Ovary (tissue), 9 donors: ENCODE results near the gene REV3L. TPM values are rescaled to one million over a fixed set of nuclear protein-coding genes. Genes with fewer than 3 reads are reported as not detected.

Experiments
- DNase-seq, 5 donors: peaks; one replicate each; pipeline ENCODE4 v3.0.0-alpha.2; 2019 to 2020
- H3K27ac ChIP-seq, 2 donors: fragments of 200-600 bp; one replicate each; pipeline versions ENCODE4 v1.5.1 to v1.8.0; 2019 to 2022
- H3K27me3 ChIP-seq: fragments of 200-600 bp; one replicate; pipeline ENCODE4 v1.8.0; 2022
- H3K36me3 ChIP-seq: fragments of 200-600 bp; sonication (generic); one replicate; pipeline ENCODE4 v1.5.1; 2019
- H3K4me1 ChIP-seq: one replicate; pipeline ENCODE4 v1.8.1; 2013; ENCODE audit warnings: mild to moderate bottlenecking, moderate library complexity; ENCODE audit not compliant: insufficient read depth
- H3K4me3 ChIP-seq: fragments of 200-600 bp; sonication (generic); one replicate; pipeline ENCODE4 v1.5.1; 2017
- H3K9me3 ChIP-seq, 2 donors: fragments of 200-600 bp in 1 of 2; sonication (generic) in 1 of 2; one replicate each; pipeline versions ENCODE4 v1.5.1 to v1.8.1; 2013 to 2019; ENCODE audit warnings: mild to moderate bottlenecking in 1 of 2, moderate library complexity in 1 of 2
- EP300 ChIP-seq: sonication (generic); formaldehyde crosslinking; IDR thresholded peaks from one replicate; pipeline ENCODE4 v1.6.1; 2017; ENCODE audit warnings: antibody characterized with exemption
- POLR2A ChIP-seq: fragments of 450-650 bp; IDR thresholded peaks from one replicate; pipeline ENCODE4 v1.6.1; 2017; ENCODE audit warnings: antibody characterized with exemption, mild to moderate bottlenecking, moderate library complexity
- WGBS, 3 donors: extraction: QIAGEN DNeasy Blood & Tissue Kit in 1 of 3; methylation state at CpG; one replicate each; pipeline versions ENCODE4 v1.1.5 to v1.1.7; 2013 to 2017; 5-methylcytosine and 5-hydroxymethylcytosine counted together
- intact Hi-C, 4 donors: fragments of 100-400 bp; cut with DNase I; formaldehyde crosslinking; loops; one replicate each; pipeline versions ENCODE4 v1.11.0 to v1.15.1; 2022 to 2023
- polyA plus RNA-seq, 2 donors: library from polyadenylated mRNA; stranded (reverse); fragments of 200-250 nt in 1 of 2; fragments of 350-450 nt in 1 of 2; fragmentation: Illumina TruSeq in 1 of 2; extraction: RNeasy Lipid Tissue Mini Kit (QIAGEN cat#74804) in 1 of 2; gene quantifications; one replicate each; pipeline ENCODE4 v1.2.3, GENCODE V29; 2013 to 2014
- total RNA-seq, 7 donors: library from RNA; depleted of rRNA in 2 of 7; stranded (reverse); fragments of >200 nt in 2 of 7; fragmentation: NEBNext Ultra II Directional in 3 of 7; extraction: Animal tissue kit (Norgen Biotek cat#: 25700) in 3 of 7; gene quantifications; one replicate each; pipeline versions ENCODE4 v1.1.0 to v1.2.4, GENCODE V29; 2016 to 2023
- TF ChIP-seq, protein P1 (sequence below), 3 donors: fragments of 450-650 bp in 2 of 3; fragments of 200-600 bp in 1 of 3; IDR thresholded peaks; one replicate each; pipeline versions ENCODE4 v1.5.1 to v1.8.0; 2016 to 2022; ENCODE audit warnings: antibody characterized with exemption in 3 of 3, mild to moderate bottlenecking in 1 of 3
- donor health status: DM: no; HTN: no; CAD: no; lungs with moderate emphysema.
- donor health status: DM: no; HTN: no; CAD: no.
- donor health status: Bipolar disorder and iron deficiency.
- donor health status: DM: yes; HTN: yes; CAD: no.
- donor health status: DM: no; HTN: no; CAD: no.
- donor health status: DM: yes; HTN: yes; CAD: no.

Gene REV3L
- total and polyA plus RNA-seq, 9 donors = 8.5 to 55.2 (median 31.0) TPM

DNA sequence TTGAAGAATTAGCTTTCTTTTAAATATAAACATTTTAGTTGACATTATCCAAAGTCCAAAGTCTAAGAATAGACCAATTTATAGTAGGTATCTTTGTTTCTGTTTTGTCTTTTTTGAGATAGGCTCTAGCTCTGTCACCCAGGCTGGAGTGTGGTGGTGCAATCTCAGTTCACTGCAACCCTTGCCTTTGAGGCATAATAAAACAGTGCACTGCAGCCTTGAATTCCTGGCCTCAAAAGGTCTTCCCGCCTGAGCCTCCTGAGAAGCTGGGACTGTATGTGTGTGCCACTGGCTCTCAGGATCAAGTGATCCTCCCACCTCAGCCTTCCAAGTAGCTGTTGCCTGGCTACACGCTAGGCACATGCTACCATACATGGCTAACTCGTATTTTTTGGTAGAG lies 135.4 kb downstream of the REV3L start:
- H3K4me1 ChIP-seq = no peaks in the 10 kb centered on the region
- H3K27me3 ChIP-seq = no peaks in the 10 kb centered on the region
- no peak overlapping the region for H3K27ac ChIP-seq
- no peak for TF ChIP-seq EP300
- TF ChIP-seq, protein P1, sequence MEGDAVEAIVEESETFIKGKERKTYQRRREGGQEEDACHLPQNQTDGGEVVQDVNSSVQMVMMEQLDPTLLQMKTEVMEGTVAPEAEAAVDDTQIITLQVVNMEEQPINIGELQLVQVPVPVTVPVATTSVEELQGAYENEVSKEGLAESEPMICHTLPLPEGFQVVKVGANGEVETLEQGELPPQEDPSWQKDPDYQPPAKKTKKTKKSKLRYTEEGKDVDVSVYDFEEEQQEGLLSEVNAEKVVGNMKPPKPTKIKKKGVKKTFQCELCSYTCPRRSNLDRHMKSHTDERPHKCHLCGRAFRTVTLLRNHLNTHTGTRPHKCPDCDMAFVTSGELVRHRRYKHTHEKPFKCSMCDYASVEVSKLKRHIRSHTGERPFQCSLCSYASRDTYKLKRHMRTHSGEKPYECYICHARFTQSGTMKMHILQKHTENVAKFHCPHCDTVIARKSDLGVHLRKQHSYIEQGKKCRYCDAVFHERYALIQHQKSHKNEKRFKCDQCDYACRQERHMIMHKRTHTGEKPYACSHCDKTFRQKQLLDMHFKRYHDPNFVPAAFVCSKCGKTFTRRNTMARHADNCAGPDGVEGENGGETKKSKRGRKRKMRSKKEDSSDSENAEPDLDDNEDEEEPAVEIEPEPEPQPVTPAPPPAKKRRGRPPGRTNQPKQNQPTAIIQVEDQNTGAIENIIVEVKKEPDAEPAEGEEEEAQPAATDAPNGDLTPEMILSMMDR (IDR thresholded peaks at IDR 0.05) = no peak
- no peak for TF ChIP-seq POLR2A
- H3K36me3 ChIP-seq = no peaks in the 10 kb centered on the region
- no peak for DNase-seq
- no peak overlapping the region for H3K4me3 ChIP-seq
- intact Hi-C loops = no loop called here
- WGBS, 3 donors = 62 to 84% (median 62%) methylated on average over 3 of the region's 3 CpGs
- H3K9me3 ChIP-seq = no peaks in the 10 kb centered on the region

DNA sequence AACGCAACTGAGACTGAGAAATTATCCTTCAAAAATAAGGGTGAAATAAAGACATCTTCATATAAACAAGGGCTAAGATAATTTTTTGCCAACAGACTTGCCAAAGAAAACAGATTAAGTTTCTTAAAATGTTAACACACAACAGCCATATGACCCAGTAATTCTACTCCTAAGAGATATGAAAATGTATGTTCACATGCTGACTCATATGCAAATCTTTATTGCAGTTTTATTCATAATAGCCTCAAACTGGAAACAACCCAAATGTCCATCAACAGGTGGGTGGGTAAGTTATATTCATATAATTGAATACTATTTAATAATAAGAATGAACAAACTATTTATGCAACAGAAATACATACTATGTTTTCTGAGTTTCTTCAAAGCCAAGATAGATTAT lies 140.1 kb downstream of the REV3L start:
- TF ChIP-seq POLR2A = no peak
- intact Hi-C loops = no loop called here
- Histone ChIP-seq H3K36me3 (no peaks in the 10 kb centered on the region), H3K4me3 (no peak overlapping the region), H3K4me1 (no peaks in the 10 kb centered on the region), H3K27ac (no peak overlapping the region), H3K9me3 (no peaks in the 10 kb centered on the region), H3K27me3 (no peaks in the 10 kb centered on the region)
- no peak for DNase-seq
- 89 to 94% (median 92%) methylated on average over 1 of the region's 1 CpG for WGBS, 3 donors

DNA sequence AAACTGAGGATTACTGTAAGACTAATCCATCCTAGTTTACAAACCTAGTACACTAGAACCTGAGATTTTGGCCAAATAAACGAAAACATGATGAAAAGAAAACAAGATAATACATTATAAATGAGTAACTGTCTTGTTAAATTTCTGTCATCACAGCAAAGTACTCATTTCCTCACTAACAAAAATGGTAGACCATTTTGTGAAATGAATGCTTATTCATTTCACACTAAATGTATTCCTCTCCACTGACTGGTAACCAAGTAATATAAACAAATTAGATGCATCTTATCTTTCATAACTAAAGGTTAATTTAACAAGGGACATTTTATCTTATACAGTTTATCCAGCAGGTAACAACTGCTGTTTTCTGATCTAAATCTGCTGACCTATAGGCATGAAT lies 143.7 kb downstream of the REV3L start:
- WGBS, 3 donors = 80 to 86% (median 82%) methylated on average over 1 of the region's 1 CpG
- no peaks in the 10 kb centered on the region for H3K36me3 ChIP-seq
- intact Hi-C loops = no loop called here

DNA sequence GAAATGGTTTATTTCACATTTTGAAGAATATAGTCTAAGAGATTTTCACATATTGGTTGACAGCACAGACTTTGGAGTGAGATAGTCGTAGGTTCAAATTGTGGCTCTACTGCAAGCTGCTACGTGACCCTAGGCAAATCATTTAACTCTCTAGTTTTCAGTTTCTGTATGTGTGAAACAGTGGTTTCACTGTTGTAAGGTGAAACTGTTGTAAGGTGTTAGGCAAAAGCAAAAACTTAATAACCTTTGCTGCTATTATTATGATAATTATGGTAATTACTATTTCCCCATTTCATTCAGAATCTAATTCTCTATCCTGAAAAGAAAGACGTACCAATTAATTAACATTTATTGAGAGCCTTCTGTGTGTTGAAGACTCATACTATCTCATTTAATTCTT lies 144.2 kb downstream of the REV3L start:
- no peak overlapping the region for H3K4me3 ChIP-seq
- no peaks in the 10 kb centered on the region for H3K9me3 ChIP-seq
- intact Hi-C loops = no loop called here
- no peaks in the 10 kb centered on the region for H3K4me1 ChIP-seq
- WGBS, 3 donors = 87 to 93% (median 91%) methylated on average over 3 of the region's 3 CpGs
- no peaks in the 10 kb centered on the region for H3K27me3 ChIP-seq
- no peaks in the 10 kb centered on the region for H3K36me3 ChIP-seq
- no peak overlapping the region for H3K27ac ChIP-seq
- no peak for DNase-seq
- TF ChIP-seq POLR2A (no peak), EP300 (no peak)
- TF ChIP-seq, protein P1 (IDR thresholded peaks at IDR 0.05) = no peak

More for the DNA sequence above, 143.7 kb downstream of the REV3L start:
- Histone ChIP-seq H3K27me3 (no peaks in the 10 kb centered on the region), H3K4me1 (no peaks in the 10 kb centered on the region), H3K4me3 (no peak overlapping the region), H3K27ac (no peak overlapping the region), H3K9me3 (no peaks in the 10 kb centered on the region)
- TF ChIP-seq EP300 = no peak
- TF ChIP-seq POLR2A = no peak
- TF ChIP-seq, protein P1 (IDR thresholded peaks at IDR 0.05) = no peak
- DNase-seq = no peak

DNA sequence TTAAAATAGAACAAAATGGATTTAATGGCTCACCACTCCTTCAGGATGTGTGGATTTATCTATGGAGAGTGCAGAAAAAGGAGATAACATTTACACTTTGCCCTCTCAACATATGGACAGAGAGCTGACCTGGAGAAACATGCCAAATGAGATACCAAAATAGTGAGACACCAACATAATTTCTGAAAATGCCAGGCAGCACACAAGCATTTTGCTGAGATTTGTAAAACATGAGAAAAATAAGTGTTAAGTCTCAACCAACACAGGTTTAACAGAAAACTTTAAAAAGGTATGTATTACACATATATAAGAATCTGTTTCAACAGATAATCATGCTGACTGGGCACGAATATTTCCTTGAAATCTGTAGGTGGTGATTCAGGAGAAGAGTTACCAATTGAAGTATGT lies 145.2 kb downstream of the REV3L start:
- H3K36me3 ChIP-seq = no peaks in the 10 kb centered on the region
- 77 to 89% (median 84%) methylated on average over 1 of the region's 1 CpG for WGBS, 3 donors
- no peaks in the 10 kb centered on the region for H3K27me3 ChIP-seq
- H3K4me3 ChIP-seq = no peak overlapping the region
- no peaks in the 10 kb centered on the region for H3K4me1 ChIP-seq
- DNase-seq = no peak
- no peaks in the 10 kb centered on the region for H3K9me3 ChIP-seq
- no peak for TF ChIP-seq EP300
- TF ChIP-seq POLR2A = no peak
- TF ChIP-seq, protein P1 (IDR thresholded peaks at IDR 0.05) = no peak
- intact Hi-C loops = no loop called here
- no peak overlapping the region for H3K27ac ChIP-seq
